Measurements from ENCODE around the gene ADAMTS8. TPM values are rescaled to one million over a fixed set of nuclear protein-coding genes. Genes with fewer than 3 reads are reported as not detected.

Gene ADAMTS8
- total RNA-seq, 2 experiments from 2014 or later, result not detected

- intact Hi-C loops (cut with micrococcal nuclease), result no loop called here
- Mint-ChIP-seq H3K36me3 (ENCODE audit: low read depth) (no peaks in the 10 kb centered on the region), H3K4me3 (no peak overlapping the region), H3K27me3 (peaks cover 2% of the 10 kb centered on the region), H3K9me3 (no peaks in the 10 kb centered on the region), H3K27ac (no peak overlapping the region), H3K4me1 (ENCODE audit: low read depth) (no peaks in the 10 kb centered on the region)
- TF ChIP-seq, protein P1, sequence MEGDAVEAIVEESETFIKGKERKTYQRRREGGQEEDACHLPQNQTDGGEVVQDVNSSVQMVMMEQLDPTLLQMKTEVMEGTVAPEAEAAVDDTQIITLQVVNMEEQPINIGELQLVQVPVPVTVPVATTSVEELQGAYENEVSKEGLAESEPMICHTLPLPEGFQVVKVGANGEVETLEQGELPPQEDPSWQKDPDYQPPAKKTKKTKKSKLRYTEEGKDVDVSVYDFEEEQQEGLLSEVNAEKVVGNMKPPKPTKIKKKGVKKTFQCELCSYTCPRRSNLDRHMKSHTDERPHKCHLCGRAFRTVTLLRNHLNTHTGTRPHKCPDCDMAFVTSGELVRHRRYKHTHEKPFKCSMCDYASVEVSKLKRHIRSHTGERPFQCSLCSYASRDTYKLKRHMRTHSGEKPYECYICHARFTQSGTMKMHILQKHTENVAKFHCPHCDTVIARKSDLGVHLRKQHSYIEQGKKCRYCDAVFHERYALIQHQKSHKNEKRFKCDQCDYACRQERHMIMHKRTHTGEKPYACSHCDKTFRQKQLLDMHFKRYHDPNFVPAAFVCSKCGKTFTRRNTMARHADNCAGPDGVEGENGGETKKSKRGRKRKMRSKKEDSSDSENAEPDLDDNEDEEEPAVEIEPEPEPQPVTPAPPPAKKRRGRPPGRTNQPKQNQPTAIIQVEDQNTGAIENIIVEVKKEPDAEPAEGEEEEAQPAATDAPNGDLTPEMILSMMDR (IDR thresholded peaks at IDR 0.05), result no peak
- ATAC-seq (no peak), DNase-seq (no peak)
- POLR2A ChIA-PET, result no interaction called here
- CTCF ChIA-PET, result interaction anchor here (0.9 to 1.7 kb wide), 2 partner anchors 28 to 94 kb away, joined by 3 to 7 read pairs; no protein-coding TSS in a partner anchor
These were observed 33.9 kb upstream of the ADAMTS8 start for GRCh38 chr11:130462101-130462885.

DNA sequence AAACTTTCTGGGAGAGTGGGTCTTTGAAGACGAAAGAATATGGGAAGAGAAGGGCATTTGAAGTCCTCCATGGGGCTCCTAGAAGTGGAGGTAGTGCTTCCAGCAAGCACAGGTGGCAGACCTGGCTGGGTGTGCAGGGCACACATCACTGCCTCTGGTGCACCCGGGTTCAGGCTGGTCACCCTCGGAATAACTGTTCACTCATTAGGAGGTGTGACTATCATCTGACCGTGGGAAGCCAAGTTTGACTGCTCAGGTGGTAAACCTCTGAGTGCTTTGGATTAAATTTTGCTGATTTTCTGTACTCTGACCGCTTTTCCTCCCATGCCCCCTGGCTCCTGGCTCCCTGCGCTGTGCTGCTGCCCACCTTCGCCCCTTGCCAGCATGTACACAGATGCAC, 31.1 kb upstream of the ADAMTS8 start:
- Mint-ChIP-seq H3K36me3 (ENCODE audit: low read depth) (no peaks in the 10 kb centered on the region), H3K27ac (no peak overlapping the region), H3K4me1 (ENCODE audit: low read depth) (no peaks in the 10 kb centered on the region), H3K4me3 (no peak overlapping the region), H3K27me3 (peaks cover 3% of the 10 kb centered on the region), H3K9me3 (no peaks in the 10 kb centered on the region)
- ChIA-PET CTCF (no interaction called here), POLR2A (no interaction called here)
- TF ChIP-seq, protein P1 (IDR thresholded peaks at IDR 0.05), result no peak
- no peak for DNase-seq
- ATAC-seq, result no peak
- intact Hi-C loops (cut with micrococcal nuclease), result no loop called here

DNA sequence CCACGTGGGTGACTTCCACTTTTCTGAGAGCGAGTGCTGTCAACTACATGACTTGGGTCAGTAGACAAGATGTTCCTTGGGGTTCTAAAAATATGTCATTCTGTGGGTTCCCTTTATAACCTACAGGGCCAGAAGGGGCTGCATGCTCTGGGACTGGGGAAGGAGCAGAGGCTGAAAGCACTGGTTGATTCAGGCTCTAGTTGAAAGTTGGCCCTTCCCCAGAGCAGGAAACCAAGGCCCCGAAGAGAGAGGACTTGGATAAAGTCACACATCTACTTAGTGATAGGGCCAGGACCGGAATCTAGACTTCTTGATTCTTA, 30.0 kb upstream of the ADAMTS8 start:
- Mint-ChIP-seq H3K27me3 (peaks cover 7% of the 10 kb centered on the region), H3K27ac (no peak overlapping the region), H3K4me3 (no peak overlapping the region), H3K9me3 (no peaks in the 10 kb centered on the region), H3K4me1 (ENCODE audit: low read depth) (no peaks in the 10 kb centered on the region), H3K36me3 (ENCODE audit: low read depth) (no peaks in the 10 kb centered on the region)
- ChIA-PET POLR2A (no interaction called here), CTCF (no interaction called here)
- ATAC-seq, result no peak
- TF ChIP-seq, protein P1 (IDR thresholded peaks at IDR 0.05), result no peak
- intact Hi-C loops (cut with micrococcal nuclease), result no loop called here
- no peak for DNase-seq

DNA sequence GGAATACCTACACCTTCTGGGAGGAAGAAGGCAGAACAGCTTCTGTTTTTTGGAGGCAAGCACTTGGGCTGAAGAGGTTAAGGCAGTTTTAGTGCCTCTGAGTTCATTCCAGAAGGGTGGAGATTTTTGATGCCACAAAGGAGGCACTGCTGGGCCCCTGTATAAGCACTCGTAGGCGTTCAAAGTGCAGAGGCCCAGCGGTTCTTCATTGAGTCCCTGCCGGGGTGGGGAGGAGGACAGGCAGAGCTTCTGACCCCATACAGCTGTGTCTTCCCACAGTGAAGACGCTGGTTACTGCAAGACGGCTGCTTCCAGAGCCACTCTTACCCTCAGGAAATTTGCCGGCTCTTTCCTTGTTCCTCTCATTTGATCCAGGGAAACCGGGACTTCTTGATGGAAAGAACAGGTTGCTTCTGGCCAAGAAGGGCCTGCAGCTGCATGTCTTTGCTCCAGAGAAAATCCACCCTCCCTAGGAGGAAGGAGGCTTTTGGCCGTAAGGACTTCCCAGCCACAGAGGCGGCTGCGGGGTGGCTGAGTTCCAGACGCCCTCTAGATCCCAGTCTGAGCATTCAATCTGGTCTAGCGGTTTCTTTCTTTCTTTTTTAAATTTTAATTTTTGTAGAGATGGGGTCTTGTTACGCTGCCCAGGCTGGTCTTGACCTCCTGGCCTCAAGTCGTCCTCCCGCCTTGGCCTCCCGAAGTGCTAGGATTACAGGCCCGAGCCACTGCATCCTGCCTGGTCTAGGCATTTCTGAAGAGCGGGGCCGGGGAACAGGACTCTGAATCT, 29.4 kb upstream of the ADAMTS8 start:
- POLR2A ChIA-PET, result no interaction called here
- no peak overlapping the region for H3K27ac Mint-ChIP-seq
- H3K9me3 Mint-ChIP-seq, result no peaks in the 10 kb centered on the region
- peaks cover 7% of the 10 kb centered on the region for H3K27me3 Mint-ChIP-seq
- ATAC-seq (no peak), DNase-seq (no peak)
- H3K4me1 Mint-ChIP-seq (ENCODE audit: low read depth), result no peaks in the 10 kb centered on the region
- no peaks in the 10 kb centered on the region for H3K36me3 Mint-ChIP-seq (ENCODE audit: low read depth)
- intact Hi-C loops (cut with micrococcal nuclease), result no loop called here
- no peak overlapping the region for H3K4me3 Mint-ChIP-seq
- TF ChIP-seq, protein P1 (IDR thresholded peaks at IDR 0.05), result no peak
- CTCF ChIA-PET, result no interaction called here

DNA sequence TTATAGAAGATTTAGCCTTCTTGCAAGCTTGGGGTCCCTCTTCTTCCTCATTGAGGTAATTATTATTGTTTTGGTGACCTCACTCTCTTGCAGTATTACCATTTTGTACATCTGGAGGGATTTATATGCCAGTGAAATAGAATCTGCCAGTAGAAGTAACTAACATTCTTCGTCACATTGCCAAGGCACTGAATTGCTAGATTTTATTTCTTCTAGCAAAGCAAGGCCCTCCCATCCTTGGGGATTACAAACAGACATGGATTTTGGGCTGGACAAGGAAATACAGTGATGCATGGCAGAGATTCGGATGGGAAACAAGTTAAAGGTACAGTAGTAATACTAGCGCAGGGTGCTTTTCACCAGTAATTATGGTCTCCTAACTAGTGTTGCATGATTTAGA, 27.9 kb upstream of the ADAMTS8 start:
- intact Hi-C loops (cut with micrococcal nuclease), result no loop called here
- POLR2A ChIA-PET, result no interaction called here
- no peak overlapping the region for H3K27ac Mint-ChIP-seq
- DNase-seq (no peak), ATAC-seq (no peak)
- H3K4me1 Mint-ChIP-seq (ENCODE audit: low read depth), result no peaks in the 10 kb centered on the region
- H3K9me3 Mint-ChIP-seq, result no peaks in the 10 kb centered on the region
- no peaks in the 10 kb centered on the region for H3K36me3 Mint-ChIP-seq (ENCODE audit: low read depth)
- H3K4me3 Mint-ChIP-seq, result no peak overlapping the region
- peaks cover 7% of the 10 kb centered on the region for H3K27me3 Mint-ChIP-seq
- TF ChIP-seq, protein P1 (IDR thresholded peaks at IDR 0.05), result no peak
- CTCF ChIA-PET, result interaction anchor here (1.6 kb wide), 1 partner anchor 406 kb away, joined by 4 read pairs; no protein-coding TSS in a partner anchor

Data from activated CD8-positive, alpha-beta T cell treated with anti-CD3 and anti-CD28 coated beads for 36 hours (primary cell).